ENCODE measurements around the gene DMRTA1.

GRCh38 chr9:22454016-22454415 is 7.4 kb downstream of the DMRTA1 start:
- TF ChIP-seq LEF1 (IDR thresholded peaks at IDR 0.05; ENCODE audit: borderline replicate concordance), result no peak
- no peak for TF ChIP-seq BHLHE40 (IDR thresholded peaks at IDR 0.05; ENCODE audit: borderline replicate concordance)
- TF ChIP-seq FOXM1 (IDR thresholded peaks at IDR 0.05; ENCODE audit: borderline replicate concordance), result no peak
